OCI-LY3 (cell line): Measurements from ENCODE around the gene MTUS2.

Source experiments
- H2AFZ ChIP-seq: fragments of 200-600, 300-600 bp; shearing (Covaris generic); 2 replicates; pipeline ENCODE4 v1.6.0; 2014; ENCODE audit warnings: antibody characterized with exemption, low read depth, low read length
- H3K27ac ChIP-seq: fragments of 200-600, 300-600 bp; sonication (generic); 2 replicates; pipeline ENCODE4 v1.5.1; 2014; ENCODE audit warnings: mild to moderate bottlenecking, low read length, moderate library complexity, mixed read lengths
- H3K27me3 ChIP-seq: fragments of 200-600, 300-600 bp; sonication (generic); 2 replicates; pipeline ENCODE4 v1.6.1; 2014; ENCODE audit warnings: low read depth, low read length, mixed read lengths
- H3K36me3 ChIP-seq: fragments of 200-600, 300-600 bp; sonication (generic); replicated peaks from 2 replicates; pipeline ENCODE3; 2014; ENCODE audit warnings: low read depth, low read length, mixed read lengths
- H3K4me1 ChIP-seq: fragments of 300-600, 200-600 bp; sonication (generic); 2 replicates; pipeline ENCODE4 v1.6.1; 2014; ENCODE audit warnings: low read length, mixed read lengths
- H3K4me2 ChIP-seq: fragments of 200-600, 300-600 bp; sonication (generic); 2 replicates; pipeline ENCODE4 v1.6.1; 2014; ENCODE audit warnings: low read length, mixed read lengths
- H3K4me3 ChIP-seq: fragments of 300-600, 200-600 bp; sonication (generic); 2 replicates; pipeline ENCODE4 v1.5.1; 2014; ENCODE audit warnings: antibody characterized with exemption, mild to moderate bottlenecking, low read length, moderate library complexity
- H3K79me2 ChIP-seq: fragments of 300-600, 200-600 bp; shearing (Covaris generic); 2 replicates; pipeline ENCODE4 v1.6.1; 2014; ENCODE audit warnings: mild to moderate bottlenecking, low read length, mixed read lengths
- H3K9ac ChIP-seq: fragments of 300-600, 200-600 bp; shearing (Covaris generic); 2 replicates; pipeline ENCODE4 v1.6.0; 2014; ENCODE audit warnings: mild to moderate bottlenecking, low read length, moderate library complexity
- H3K9me3 ChIP-seq: fragments of 200-600, 300-600 bp; shearing (Covaris generic); 2 replicates; pipeline ENCODE4 v1.6.1; 2014; ENCODE audit warnings: low read length, mixed read lengths; ENCODE audit not compliant: insufficient read depth
- H4K20me1 ChIP-seq: fragments of 200-600, 300-600 bp; sonication (generic); 2 replicates; pipeline ENCODE4 v1.6.1; 2016; ENCODE audit warnings: low read length, mixed read lengths; ENCODE audit not compliant: insufficient read depth
- CTCF ChIP-seq: fragments of 200-600, 300-600 bp; sonication (generic); IDR thresholded peaks from 2 replicates; pipeline ENCODE4 v1.5.1; 2014; ENCODE audit warnings: antibody characterized with exemption, low read length, low read depth
- EZH2phosphoT487 ChIP-seq: fragments of 200-600 bp; shearing (Covaris generic); IDR thresholded peaks from 2 replicates; pipeline ENCODE4 v1.6.1; 2018; ENCODE audit warnings: antibody characterized with exemption, mixed run types, low read depth

MTUS2 gene

GRCh38 chr13:29458419-29458818, 638.3 kb downstream of the MTUS2 start:
- no peak overlapping the region for H2AFZ ChIP-seq
- TF ChIP-seq CTCF (no peak), EZH2phosphoT487 (no peak)
- no peaks in the 10 kb centered on the region for H3K79me2 ChIP-seq
- H3K9ac ChIP-seq: no peak overlapping the region
- H4K20me1 ChIP-seq: no peaks in the 10 kb centered on the region
- H3K4me2 ChIP-seq: no peak overlapping the region
- no peak overlapping the region for H3K27ac ChIP-seq
- H3K9me3 ChIP-seq: peaks cover 6% of the 10 kb centered on the region; the same call in 1 of the 2 replicates
- H3K27me3 ChIP-seq: no peaks in the 10 kb centered on the region
- H3K36me3 ChIP-seq: no peaks in the 10 kb centered on the region
- peaks cover 41% of the 10 kb centered on the region for H3K4me1 ChIP-seq
- no peak overlapping the region for H3K4me3 ChIP-seq

GRCh38 chr13:29459813-29460355, 639.7 kb downstream of the MTUS2 start:
- no peak for TF ChIP-seq CTCF
- TF ChIP-seq EZH2phosphoT487: no peak
- Histone ChIP-seq H3K9me3 (peaks cover 6% of the 10 kb centered on the region; the same call in 1 of the 2 replicates), H3K4me1 (peaks cover 26% of the 10 kb centered on the region), H3K79me2 (no peaks in the 10 kb centered on the region), H3K36me3 (no peaks in the 10 kb centered on the region), H3K27ac (no peak overlapping the region), H3K27me3 (no peaks in the 10 kb centered on the region), H3K4me2 (no peak overlapping the region), H3K4me3 (no peak overlapping the region), H2AFZ (no peak overlapping the region), H4K20me1 (no peaks in the 10 kb centered on the region), H3K9ac (no peak overlapping the region)

GRCh38 chr13:29464105-29464679, 644.1 kb downstream of the MTUS2 start:
- no peaks in the 10 kb centered on the region for H3K27me3 ChIP-seq
- H2AFZ ChIP-seq: no peak overlapping the region
- no peak overlapping the region for H3K27ac ChIP-seq
- peaks cover 6% of the 10 kb centered on the region; the same call in 1 of the 2 replicates for H3K9me3 ChIP-seq
- no peak overlapping the region for H3K4me2 ChIP-seq
- no peak for TF ChIP-seq CTCF
- TF ChIP-seq EZH2phosphoT487: no peak
- no peak overlapping the region for H3K4me3 ChIP-seq
- H3K36me3 ChIP-seq: no peaks in the 10 kb centered on the region
- no peak overlapping the region for H3K9ac ChIP-seq
- H3K4me1 ChIP-seq: peaks cover 13% of the 10 kb centered on the region
- H4K20me1 ChIP-seq: no peaks in the 10 kb centered on the region
- H3K79me2 ChIP-seq: no peaks in the 10 kb centered on the region

- Histone ChIP-seq H4K20me1 (no peaks in the 10 kb centered on the region), H3K4me3 (no peak overlapping the region), H3K27me3 (no peaks in the 10 kb centered on the region), H3K9ac (no peak overlapping the region), H3K9me3 (peaks cover 6% of the 10 kb centered on the region; the same call in 1 of the 2 replicates), H3K4me2 (no peak overlapping the region), H3K36me3 (no peaks in the 10 kb centered on the region), H2AFZ (no peak overlapping the region), H3K4me1 (peaks cover 10% of the 10 kb centered on the region), H3K27ac (no peak overlapping the region), H3K79me2 (no peaks in the 10 kb centered on the region)
- TF ChIP-seq CTCF (no peak), EZH2phosphoT487 (no peak)
Measured at GRCh38 chr13:29465741-29466293, 645.7 kb downstream of the MTUS2 start.
